Keratinocyte (primary cell): ENCODE measurements around the gene EIF4E2. TPM values are rescaled to one million over a fixed set of nuclear protein-coding genes. Genes with fewer than 3 reads are reported as not detected.

Source experiments
- DNase-seq: peaks from one replicate; pipeline ENCODE4 v3.0.0-alpha.2; 2011; ENCODE audit warnings: low read depth, missing footprints, low spot score
- FAIRE-seq: peaks from 2 replicates; lab custom pipeline; 2011; peaks lifted over from hg19 to GRCh38; lab: Jason Lieb, UNC
- H2AFZ ChIP-seq: 2 replicates; pipeline ENCODE4 v1.6.0; 2012; ENCODE audit warnings: low read length, control low read depth, inconsistent platforms; ENCODE audit not compliant: control insufficient read depth
- H3K27ac ChIP-seq: 2 replicates; pipeline ENCODE4 v1.5.1; 2011; ENCODE audit warnings: low read length; ENCODE audit not compliant: control insufficient read depth, insufficient read depth
- H3K27me3 ChIP-seq: 3 replicates; pipeline ENCODE4 v1.6.0; 2011; ENCODE audit warnings: low read length; ENCODE audit not compliant: control insufficient read depth, insufficient read depth; ENCODE audit errors: extremely low read depth
- H3K36me3 ChIP-seq, 2 experiments: 2 replicates in 1 of 2; 3 replicates in 1 of 2; pipeline ENCODE4 v1.5.1; 2011; ENCODE audit warnings: low read length in 2 of 2, mild to moderate bottlenecking in 1 of 2; ENCODE audit not compliant: control insufficient read depth in 2 of 2, insufficient read depth in 2 of 2; ENCODE audit errors: extremely low read depth in 1 of 2
- H3K4me1 ChIP-seq: 3 replicates; pipeline ENCODE4 v1.5.1; 2011; ENCODE audit warnings: low read length; ENCODE audit not compliant: control insufficient read depth, insufficient read depth; ENCODE audit errors: extremely low read depth
- H3K4me2 ChIP-seq: 3 replicates; pipeline ENCODE4 v1.6.0; 2011; ENCODE audit warnings: low read depth, low read length; ENCODE audit not compliant: control insufficient read depth, insufficient read depth; ENCODE audit errors: extremely low read depth
- H3K4me3 ChIP-seq, 3 experiments: fragments of 200-600 bp in 1 of 3; sonication (generic) in 1 of 3; 2 replicates in 2 of 3; 3 replicates in 1 of 3; pipeline ENCODE4 v1.5.1; 2011 to 2016; ENCODE audit warnings: low read length in 3 of 3, mild to moderate bottlenecking in 3 of 3, control low read depth in 2 of 3, inconsistent platforms in 1 of 3, low read depth in 1 of 3, mixed read lengths in 1 of 3, mixed run types in 1 of 3, moderate library complexity in 1 of 3; ENCODE audit not compliant: control insufficient read depth in 2 of 3, insufficient read depth in 2 of 3; ENCODE audit errors: extremely low read depth in 1 of 3
- H3K79me2 ChIP-seq: 2 replicates; pipeline ENCODE4 v1.6.0; 2012; ENCODE audit warnings: low read length; ENCODE audit not compliant: control insufficient read depth, insufficient read depth
- H3K9ac ChIP-seq: 3 replicates; pipeline ENCODE4 v1.6.0; 2011; ENCODE audit warnings: low read length; ENCODE audit not compliant: control insufficient read depth, insufficient read depth; ENCODE audit errors: extremely low read depth
- H3K9me1 ChIP-seq: 3 replicates; pipeline ENCODE4 v1.6.0; 2011; ENCODE audit warnings: low read length; ENCODE audit not compliant: control insufficient read depth, insufficient read depth; ENCODE audit errors: extremely low read depth
- H3K9me3 ChIP-seq: 2 replicates; pipeline ENCODE4 v1.5.1; 2012; ENCODE audit warnings: low read depth, low read length; ENCODE audit not compliant: control insufficient read depth
- H4K20me1 ChIP-seq: 3 replicates; pipeline ENCODE4 v1.6.0; 2011; ENCODE audit warnings: low read length; ENCODE audit not compliant: control insufficient read depth, insufficient read depth; ENCODE audit errors: extremely low read depth
- CTCF ChIP-seq, 3 experiments: IDR thresholded peaks in 1 of 3; conservative IDR thresholded peaks in 1 of 3; optimal IDR thresholded peaks in 1 of 3; 2 replicates in 2 of 3; 3 replicates in 1 of 3; pipeline versions ENCODE3 to v1.5.1; 2011; ENCODE audit warnings: low read length in 3 of 3, mild to moderate bottlenecking in 3 of 3, moderate library complexity in 2 of 3, control low read depth in 1 of 3, inconsistent platforms in 1 of 3; ENCODE audit not compliant: insufficient read depth in 2 of 3; ENCODE audit errors: extremely low read depth in 1 of 3
- EZH2 ChIP-seq: IDR thresholded peaks from one replicate; pipeline ENCODE4 v1.6.1; 2012; ENCODE audit warnings: inconsistent platforms, mild to moderate bottlenecking, low read length, moderate library complexity
- dilution Hi-C: fragments of 300-500 bp; cut with MboI; formaldehyde crosslinking; loops from one replicate; pipeline ENCODE4 v1.7.0; 2020; ENCODE audit warnings: low sequenced_read_pairs; ENCODE audit not compliant: extremely low pct_ligation_motif_present
- polyA plus RNA-seq, 5 experiments: library from polyadenylated mRNA; depleted of rRNA in 3 of 5; stranded (reverse) in 3 of 5; stranded (forward) in 1 of 5; unstranded in 1 of 5; fragments of >200 nt; gene quantifications; 1 replicate in 1 of 5; 2 replicates in 3 of 5; 3 replicates in 1 of 5; pipeline versions ENCODE4 v1.2.1 to v1.2.3, GENCODE V29; 2011 to 2012; ENCODE audit warnings: missing spikeins in 2 of 5, low read depth in 1 of 5, low replicate concordance in 1 of 5

Gene EIF4E2
- polyA plus RNA-seq, 1 donor (not counting 4 experiments of a cell fraction or from before 2014, with no cell fraction given): 79.2 TPM

- no peak overlapping the region for H3K4me3 ChIP-seq
- no peaks in the 10 kb centered on the region for H3K9me1 ChIP-seq
- no peaks in the 10 kb centered on the region for H3K27me3 ChIP-seq
- no peaks in the 10 kb centered on the region for H3K9me3 ChIP-seq
- FAIRE-seq (no peak), DNase-seq (no peak)
- H3K79me2 ChIP-seq: peaks cover 24% of the 10 kb centered on the region
- H3K27ac ChIP-seq: no peak overlapping the region
- no peak overlapping the region for H3K9ac ChIP-seq
- no peak overlapping the region for H3K4me2 ChIP-seq
- TF ChIP-seq EZH2: no peak
- TF ChIP-seq CTCF (optimal IDR thresholded peaks at IDR 0.05 in 1 of 3, IDR thresholded peaks at IDR 0.05 in 1 of 3, conservative IDR thresholded peaks at IDR 0.05 in 1 of 3; ENCODE audit: extremely low read depth in 1 of 3, insufficient read depth in 2 of 3, low read length in 3 of 3): no peak
- dilution Hi-C loops: no loop called here
- H3K4me1 ChIP-seq: peaks cover 3% of the 10 kb centered on the region
- H3K36me3 ChIP-seq: peaks cover 0 to 8% of the 10 kb centered on the region in 2 experiments
- no peak overlapping the region for H2AFZ ChIP-seq
- peaks cover 8% of the 10 kb centered on the region for H4K20me1 ChIP-seq
Measured at GRCh38 chr2:232545511-232546375, 4.7 kb upstream of the EIF4E2 start.

GRCh38 chr2:232547991-232548390, 2.5 kb upstream of the EIF4E2 start:
- no peaks in the 10 kb centered on the region for H3K9me1 ChIP-seq
- H3K4me1 ChIP-seq: peaks cover 10% of the 10 kb centered on the region
- H3K4me3 ChIP-seq: no peak overlapping the region
- TF ChIP-seq EZH2 (no peak), CTCF (optimal IDR thresholded peaks at IDR 0.05 in 1 of 3, IDR thresholded peaks at IDR 0.05 in 1 of 3, conservative IDR thresholded peaks at IDR 0.05 in 1 of 3; ENCODE audit: extremely low read depth in 1 of 3, insufficient read depth in 2 of 3, low read length in 3 of 3) (no peak)
- H3K27me3 ChIP-seq: no peaks in the 10 kb centered on the region
- peaks cover 45% of the 10 kb centered on the region for H3K79me2 ChIP-seq
- H3K9ac ChIP-seq: no peak overlapping the region
- H3K36me3 ChIP-seq: peaks cover 3 to 11% of the 10 kb centered on the region in 2 experiments
- no peak overlapping the region for H2AFZ ChIP-seq
- H3K4me2 ChIP-seq: no peak overlapping the region
- no peak for DNase-seq
- dilution Hi-C loops: no loop called here
- H3K27ac ChIP-seq: no peak overlapping the region
- no peaks in the 10 kb centered on the region for H3K9me3 ChIP-seq
- peaks cover 8% of the 10 kb centered on the region for H4K20me1 ChIP-seq
- FAIRE-seq: no peak
